ENCODE measurements around the gene ZNF827. TPM values are rescaled to one million over a fixed set of nuclear protein-coding genes. Genes with fewer than 3 reads are reported as not detected.

ZNF827 gene
- total and polyA plus RNA-seq, 2 experiments from 2014 or later = 20.3 to 33.1 TPM

DNA sequence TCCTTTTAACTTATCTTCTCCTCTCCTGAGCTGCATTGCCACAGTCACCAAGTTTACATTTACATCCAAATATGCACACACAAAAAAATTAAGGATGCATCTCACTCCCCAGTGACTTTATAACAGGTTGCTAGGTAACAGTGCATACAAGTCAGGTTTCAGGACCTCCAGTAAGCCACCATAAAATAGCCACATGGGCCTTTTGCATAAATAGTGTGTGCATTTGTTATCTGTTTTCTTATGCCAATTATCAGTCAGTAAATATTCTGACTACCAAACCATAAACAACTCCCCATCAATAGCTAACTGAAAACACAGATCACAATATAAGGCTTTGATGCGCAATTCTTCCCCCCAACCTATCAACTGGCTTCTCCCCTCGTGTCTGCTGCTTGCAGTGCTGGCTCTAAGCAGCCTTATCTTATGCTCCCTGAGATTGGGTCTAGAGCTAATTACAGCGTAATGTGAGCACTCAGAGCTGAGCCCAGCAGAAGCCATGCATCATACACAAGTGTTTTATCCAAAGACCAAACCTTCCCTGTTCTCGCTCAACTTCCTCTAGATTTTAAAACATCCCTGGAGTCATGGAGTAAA, 55.4 kb downstream of the ZNF827 start:
- no peak overlapping the region for H3K4me3 ChIP-seq
- peak overlapping the region; percentile 78 for H3K27ac ChIP-seq (ENCODE audit: low read depth)
- H3K79me2 ChIP-seq (replicated peaks; ENCODE audit: insufficient read depth) = peaks cover 80% of the 10 kb centered on the region
- no peak for ATAC-seq
- H2AFZ ChIP-seq = no peak overlapping the region
- TF ChIP-seq, protein P1, sequence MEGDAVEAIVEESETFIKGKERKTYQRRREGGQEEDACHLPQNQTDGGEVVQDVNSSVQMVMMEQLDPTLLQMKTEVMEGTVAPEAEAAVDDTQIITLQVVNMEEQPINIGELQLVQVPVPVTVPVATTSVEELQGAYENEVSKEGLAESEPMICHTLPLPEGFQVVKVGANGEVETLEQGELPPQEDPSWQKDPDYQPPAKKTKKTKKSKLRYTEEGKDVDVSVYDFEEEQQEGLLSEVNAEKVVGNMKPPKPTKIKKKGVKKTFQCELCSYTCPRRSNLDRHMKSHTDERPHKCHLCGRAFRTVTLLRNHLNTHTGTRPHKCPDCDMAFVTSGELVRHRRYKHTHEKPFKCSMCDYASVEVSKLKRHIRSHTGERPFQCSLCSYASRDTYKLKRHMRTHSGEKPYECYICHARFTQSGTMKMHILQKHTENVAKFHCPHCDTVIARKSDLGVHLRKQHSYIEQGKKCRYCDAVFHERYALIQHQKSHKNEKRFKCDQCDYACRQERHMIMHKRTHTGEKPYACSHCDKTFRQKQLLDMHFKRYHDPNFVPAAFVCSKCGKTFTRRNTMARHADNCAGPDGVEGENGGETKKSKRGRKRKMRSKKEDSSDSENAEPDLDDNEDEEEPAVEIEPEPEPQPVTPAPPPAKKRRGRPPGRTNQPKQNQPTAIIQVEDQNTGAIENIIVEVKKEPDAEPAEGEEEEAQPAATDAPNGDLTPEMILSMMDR (conservative IDR thresholded peaks at IDR 0.05; ENCODE audit: low read depth in 2 of 2) = no peak
- TF ChIP-seq STAT1 (IDR thresholded peaks at IDR 0.05; ENCODE audit: unreplicated experiment) = no peak
- no peak for TF ChIP-seq POLR2AphosphoS5 (IDR thresholded peaks at IDR 0.05; ENCODE audit: low read depth)
- TF ChIP-seq JUNB (IDR thresholded peaks at IDR 0.05; ENCODE audit: unreplicated experiment) = no peak
- TF ChIP-seq ZNF331 (CRISPR knock-in tag; IDR thresholded peaks at IDR 0.05; ENCODE audit: low read depth) = no peak
- TF ChIP-seq, protein P2, sequence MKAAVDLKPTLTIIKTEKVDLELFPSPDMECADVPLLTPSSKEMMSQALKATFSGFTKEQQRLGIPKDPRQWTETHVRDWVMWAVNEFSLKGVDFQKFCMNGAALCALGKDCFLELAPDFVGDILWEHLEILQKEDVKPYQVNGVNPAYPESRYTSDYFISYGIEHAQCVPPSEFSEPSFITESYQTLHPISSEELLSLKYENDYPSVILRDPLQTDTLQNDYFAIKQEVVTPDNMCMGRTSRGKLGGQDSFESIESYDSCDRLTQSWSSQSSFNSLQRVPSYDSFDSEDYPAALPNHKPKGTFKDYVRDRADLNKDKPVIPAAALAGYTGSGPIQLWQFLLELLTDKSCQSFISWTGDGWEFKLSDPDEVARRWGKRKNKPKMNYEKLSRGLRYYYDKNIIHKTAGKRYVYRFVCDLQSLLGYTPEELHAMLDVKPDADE (IDR thresholded peaks at IDR 0.05) = no peak
- no peak for TF ChIP-seq NANOG (IDR thresholded peaks at IDR 0.05; ENCODE audit: borderline replicate concordance)
- no peak for TF ChIP-seq EZH2 (IDR thresholded peaks at IDR 0.05; ENCODE audit: low read depth, unreplicated experiment)
- no peak for TF ChIP-seq ZNF114 (CRISPR knock-in tag; IDR thresholded peaks at IDR 0.05)
- TF ChIP-seq, protein P3, sequence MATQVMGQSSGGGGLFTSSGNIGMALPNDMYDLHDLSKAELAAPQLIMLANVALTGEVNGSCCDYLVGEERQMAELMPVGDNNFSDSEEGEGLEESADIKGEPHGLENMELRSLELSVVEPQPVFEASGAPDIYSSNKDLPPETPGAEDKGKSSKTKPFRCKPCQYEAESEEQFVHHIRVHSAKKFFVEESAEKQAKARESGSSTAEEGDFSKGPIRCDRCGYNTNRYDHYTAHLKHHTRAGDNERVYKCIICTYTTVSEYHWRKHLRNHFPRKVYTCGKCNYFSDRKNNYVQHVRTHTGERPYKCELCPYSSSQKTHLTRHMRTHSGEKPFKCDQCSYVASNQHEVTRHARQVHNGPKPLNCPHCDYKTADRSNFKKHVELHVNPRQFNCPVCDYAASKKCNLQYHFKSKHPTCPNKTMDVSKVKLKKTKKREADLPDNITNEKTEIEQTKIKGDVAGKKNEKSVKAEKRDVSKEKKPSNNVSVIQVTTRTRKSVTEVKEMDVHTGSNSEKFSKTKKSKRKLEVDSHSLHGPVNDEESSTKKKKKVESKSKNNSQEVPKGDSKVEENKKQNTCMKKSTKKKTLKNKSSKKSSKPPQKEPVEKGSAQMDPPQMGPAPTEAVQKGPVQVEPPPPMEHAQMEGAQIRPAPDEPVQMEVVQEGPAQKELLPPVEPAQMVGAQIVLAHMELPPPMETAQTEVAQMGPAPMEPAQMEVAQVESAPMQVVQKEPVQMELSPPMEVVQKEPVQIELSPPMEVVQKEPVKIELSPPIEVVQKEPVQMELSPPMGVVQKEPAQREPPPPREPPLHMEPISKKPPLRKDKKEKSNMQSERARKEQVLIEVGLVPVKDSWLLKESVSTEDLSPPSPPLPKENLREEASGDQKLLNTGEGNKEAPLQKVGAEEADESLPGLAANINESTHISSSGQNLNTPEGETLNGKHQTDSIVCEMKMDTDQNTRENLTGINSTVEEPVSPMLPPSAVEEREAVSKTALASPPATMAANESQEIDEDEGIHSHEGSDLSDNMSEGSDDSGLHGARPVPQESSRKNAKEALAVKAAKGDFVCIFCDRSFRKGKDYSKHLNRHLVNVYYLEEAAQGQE (IDR thresholded peaks at IDR 0.05; ENCODE audit: unreplicated experiment) = no peak
- TF ChIP-seq EZH2phosphoT487 (IDR thresholded peaks at IDR 0.05; ENCODE audit: unreplicated experiment) = no peak
- H3K9me2 ChIP-seq (ENCODE audit: insufficient read depth) = no peaks in the 10 kb centered on the region
- H3K27me3 ChIP-seq (ENCODE audit: insufficient read depth) = no peaks in the 10 kb centered on the region
- Mint-ChIP-seq H3K27ac (peak overlapping the region; percentile 59; the same call in 1 of the 2 replicates), H3K4me3 (no peak overlapping the region; the same call in 2 of the 3 replicates), H3K27me3 (ENCODE audit: insufficient read depth, low read depth, poor library complexity) (peaks cover 5% of the 10 kb centered on the region), H3K4me1 (peaks cover 79% of the 10 kb centered on the region), H3K9me3 (no peaks in the 10 kb centered on the region), H3K36me3 (ENCODE audit: low read depth) (peaks cover 65% of the 10 kb centered on the region)
- H3K4me1 ChIP-seq (ENCODE audit: insufficient read depth) = peaks cover 57% of the 10 kb centered on the region
- no peaks in the 10 kb centered on the region for H4K20me1 ChIP-seq (replicated peaks; ENCODE audit: insufficient read depth)
- H3K4me2 ChIP-seq = peak overlapping the region; percentile 30; the same call in 1 of the 2 replicates
- no peak for DNase-seq (ENCODE audit: low spot score)
- peaks cover 11% of the 10 kb centered on the region for H3F3A ChIP-seq (replicated peaks; ENCODE audit: low read depth)
- H3K36me3 ChIP-seq (ENCODE audit: insufficient read depth) = no peaks in the 10 kb centered on the region; the same call in none of the 2 replicates

All from GM23338 (cell line).